WERI-Rb-1 (cell line): ENCODE results near the gene TMEM161B.

ENCODE experiments used
- DNase-seq: peaks from one replicate; pipeline ENCODE4 v3.0.0-alpha.2; 2020
- H3K27ac ChIP-seq: fragments of 250-450 bp; sonication (Bioruptor Pico); 2 replicates; pipeline ENCODE4 v1.5.1; 2020; ENCODE audit warnings: mild to moderate bottlenecking, moderate library complexity
- H3K27me3 ChIP-seq: fragments of 250-450 bp; sonication (Bioruptor Pico); 2 replicates; pipeline ENCODE4 v1.5.1; 2021; ENCODE audit warnings: mild to moderate bottlenecking, low read depth, moderate library complexity; ENCODE audit not compliant: insufficient read depth, severe bottlenecking
- H3K36me3 ChIP-seq: fragments of 250-450 bp; sonication (Bioruptor Pico); 2 replicates; pipeline ENCODE4 v1.5.1; 2020; ENCODE audit warnings: mild to moderate bottlenecking, moderate library complexity
- H3K4me3 ChIP-seq: 2 replicates; pipeline ENCODE4 v1.5.1; 2011; ENCODE audit warnings: low read depth, mild to moderate bottlenecking, control low read depth, low read length
- H3K9me3 ChIP-seq: fragments of 250-450 bp; sonication (Bioruptor Pico); 2 replicates; pipeline ENCODE4 v1.5.1; 2021; ENCODE audit warnings: mild to moderate bottlenecking, moderate library complexity; ENCODE audit not compliant: severe bottlenecking
- TF ChIP-seq, protein P1 (sequence below): IDR thresholded peaks from 2 replicates; pipeline ENCODE4 v1.5.1; 2011; ENCODE audit warnings: low read depth, mild to moderate bottlenecking, control low read depth, inconsistent platforms, low read length

Gene TMEM161B

DNA sequence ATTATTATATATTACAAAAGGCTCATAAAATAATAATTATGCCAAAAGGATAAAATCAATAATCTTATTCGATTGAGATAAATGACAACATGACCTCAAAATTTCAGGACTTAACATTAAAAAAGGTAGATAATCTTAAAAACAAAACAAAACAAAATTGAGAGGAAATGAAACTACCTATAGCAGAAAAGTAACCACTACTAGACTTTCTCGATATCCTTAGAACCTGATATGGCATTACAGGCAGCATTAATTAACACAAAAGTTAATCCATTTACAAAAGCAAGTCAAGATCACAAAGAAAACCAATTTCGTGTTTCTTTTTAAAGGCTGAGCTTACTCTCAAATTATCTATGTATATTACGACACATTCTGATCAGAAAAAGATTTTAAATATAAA lies 29.9 kb downstream of the TMEM161B start:
- DNase-seq = no peak
- H3K9me3 ChIP-seq = no peaks in the 10 kb centered on the region
- TF ChIP-seq, protein P1, sequence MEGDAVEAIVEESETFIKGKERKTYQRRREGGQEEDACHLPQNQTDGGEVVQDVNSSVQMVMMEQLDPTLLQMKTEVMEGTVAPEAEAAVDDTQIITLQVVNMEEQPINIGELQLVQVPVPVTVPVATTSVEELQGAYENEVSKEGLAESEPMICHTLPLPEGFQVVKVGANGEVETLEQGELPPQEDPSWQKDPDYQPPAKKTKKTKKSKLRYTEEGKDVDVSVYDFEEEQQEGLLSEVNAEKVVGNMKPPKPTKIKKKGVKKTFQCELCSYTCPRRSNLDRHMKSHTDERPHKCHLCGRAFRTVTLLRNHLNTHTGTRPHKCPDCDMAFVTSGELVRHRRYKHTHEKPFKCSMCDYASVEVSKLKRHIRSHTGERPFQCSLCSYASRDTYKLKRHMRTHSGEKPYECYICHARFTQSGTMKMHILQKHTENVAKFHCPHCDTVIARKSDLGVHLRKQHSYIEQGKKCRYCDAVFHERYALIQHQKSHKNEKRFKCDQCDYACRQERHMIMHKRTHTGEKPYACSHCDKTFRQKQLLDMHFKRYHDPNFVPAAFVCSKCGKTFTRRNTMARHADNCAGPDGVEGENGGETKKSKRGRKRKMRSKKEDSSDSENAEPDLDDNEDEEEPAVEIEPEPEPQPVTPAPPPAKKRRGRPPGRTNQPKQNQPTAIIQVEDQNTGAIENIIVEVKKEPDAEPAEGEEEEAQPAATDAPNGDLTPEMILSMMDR = no peak
- H3K27me3 ChIP-seq = no peaks in the 10 kb centered on the region
- no peak overlapping the region for H3K27ac ChIP-seq
- peaks cover 4% of the 10 kb centered on the region; the same call in 1 of the 2 replicates for H3K36me3 ChIP-seq
- no peak overlapping the region for H3K4me3 ChIP-seq

DNA sequence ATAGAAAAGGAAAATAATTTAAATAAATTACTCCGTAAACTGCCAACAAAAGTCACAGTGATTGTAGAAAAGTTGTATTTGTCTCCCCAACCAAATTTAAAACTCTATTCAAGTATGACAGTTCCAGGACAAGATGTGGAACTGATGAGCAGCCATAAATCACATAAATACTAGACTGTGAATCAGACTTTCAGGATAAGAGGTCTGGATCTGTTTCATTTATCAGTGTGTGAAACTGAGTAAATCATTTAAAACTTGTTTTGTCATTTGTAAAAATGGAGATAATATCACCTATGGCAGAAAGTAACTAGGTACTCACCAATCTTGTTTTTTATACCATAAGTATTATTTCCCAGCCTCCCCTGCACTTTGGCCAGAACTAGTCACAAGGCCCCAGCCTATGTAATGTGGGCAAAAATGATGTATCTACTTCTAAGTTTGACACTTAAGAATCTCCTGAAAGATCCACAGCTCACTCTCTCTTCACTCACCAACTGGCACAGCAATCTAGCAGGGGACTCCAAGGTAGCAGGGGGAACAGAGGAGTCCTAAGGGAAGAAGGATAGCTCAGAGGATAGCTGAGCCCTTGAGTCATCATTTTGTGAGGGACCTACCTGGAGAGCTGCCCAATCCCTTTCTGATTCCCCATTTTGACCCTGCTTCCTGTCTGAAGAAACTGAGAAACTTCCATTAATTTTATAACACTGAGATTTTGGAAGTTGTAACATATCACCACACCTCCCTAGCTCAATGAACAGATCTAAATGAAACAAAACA lies 31.6 kb downstream of the TMEM161B start:
- Histone ChIP-seq H3K27me3 (no peaks in the 10 kb centered on the region), H3K9me3 (no peaks in the 10 kb centered on the region), H3K36me3 (peaks cover 4% of the 10 kb centered on the region; the same call in 1 of the 2 replicates), H3K27ac (no peak overlapping the region), H3K4me3 (no peak overlapping the region)
- DNase-seq = no peak
- TF ChIP-seq, protein P1 = no peak

DNA sequence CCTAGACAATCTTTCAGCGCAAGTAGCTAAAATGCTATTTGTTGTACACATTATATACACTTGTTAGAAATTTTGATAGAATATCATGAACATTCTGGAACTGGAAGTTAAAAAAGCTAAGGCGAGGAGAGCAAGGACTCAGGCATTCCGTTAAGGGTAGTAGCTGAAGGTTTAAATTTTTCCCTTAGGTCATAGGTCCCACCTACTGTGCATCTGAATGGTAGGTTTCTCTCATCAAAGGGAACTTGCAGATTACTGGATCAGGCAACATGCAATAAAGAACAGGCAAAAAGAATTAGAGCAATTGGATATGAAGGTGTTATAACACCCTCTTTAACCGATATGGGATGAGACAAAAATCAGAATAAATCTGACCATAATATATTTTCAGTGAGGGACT lies 32.8 kb downstream of the TMEM161B start:
- Histone ChIP-seq H3K27me3 (no peaks in the 10 kb centered on the region), H3K36me3 (peaks cover 4% of the 10 kb centered on the region; the same call in 1 of the 2 replicates), H3K9me3 (no peaks in the 10 kb centered on the region), H3K4me3 (no peak overlapping the region), H3K27ac (no peak overlapping the region)
- no peak for DNase-seq
- TF ChIP-seq, protein P1 = no peak

DNA sequence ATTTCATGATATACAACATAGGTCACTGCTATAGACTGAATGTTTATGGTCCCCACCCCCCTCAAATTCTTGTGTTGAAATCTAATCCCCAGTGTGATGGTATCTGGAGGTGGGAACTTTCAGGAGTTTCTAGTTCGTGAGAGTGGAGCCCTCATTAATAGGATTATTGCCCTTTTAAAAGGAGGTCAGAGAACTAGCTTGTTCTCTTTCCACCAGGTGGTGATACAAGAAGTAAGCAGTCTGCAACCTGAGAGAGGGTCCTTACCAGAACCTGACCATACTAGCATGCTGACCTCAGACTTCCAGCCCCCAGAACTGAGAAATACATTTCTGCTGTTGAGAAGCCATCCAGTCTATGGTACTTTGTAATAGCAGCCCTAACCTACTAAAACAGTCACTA lies 33.3 kb downstream of the TMEM161B start:
- H3K27ac ChIP-seq = no peak overlapping the region
- H3K36me3 ChIP-seq = peaks cover 4% of the 10 kb centered on the region; the same call in 1 of the 2 replicates

DNA sequence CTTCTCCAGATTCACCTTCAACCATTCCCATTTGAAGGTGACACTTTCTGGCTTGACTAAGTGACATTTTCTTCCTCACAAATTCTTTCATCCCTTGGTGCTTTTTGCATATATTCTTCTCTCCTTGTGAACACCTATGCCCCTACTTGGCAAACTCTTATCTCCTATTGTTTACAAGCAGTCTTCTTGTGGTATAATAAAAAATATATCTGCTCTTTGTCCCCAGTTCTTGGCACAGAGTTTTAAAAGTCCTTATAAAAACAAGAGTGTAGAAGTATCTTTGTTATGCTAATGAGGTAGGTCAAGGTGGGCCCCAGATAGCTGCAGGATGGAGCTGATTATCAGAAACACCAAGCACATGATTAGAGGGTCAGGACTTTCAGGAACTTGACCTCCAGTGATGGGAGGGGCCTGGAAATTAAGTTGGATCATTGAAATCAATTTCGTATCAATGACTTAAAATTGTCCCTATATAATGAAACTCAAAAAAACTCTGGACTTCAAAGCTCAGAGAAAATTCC lies 38.0 kb downstream of the TMEM161B start:
- Histone ChIP-seq H3K36me3 (peaks cover 6% of the 10 kb centered on the region), H3K4me3 (no peak overlapping the region), H3K27ac (no peak overlapping the region), H3K9me3 (no peaks in the 10 kb centered on the region), H3K27me3 (no peaks in the 10 kb centered on the region)
- DNase-seq = no peak
- TF ChIP-seq, protein P1 = no peak

More for the DNA sequence above, 33.3 kb downstream of the TMEM161B start:
- Histone ChIP-seq H3K27me3 (no peaks in the 10 kb centered on the region), H3K4me3 (no peak overlapping the region), H3K9me3 (no peaks in the 10 kb centered on the region)
- DNase-seq = no peak
- TF ChIP-seq, protein P1 = no peak
